ENCODE measurements around the gene MAPK8IP1. TPM values are rescaled to one million over a fixed set of nuclear protein-coding genes. Genes with fewer than 3 reads are reported as not detected.

MAPK8IP1 gene
- total RNA-seq, 1 experiment from 2014 or later, result 24.0 TPM

- DNase-seq (ENCODE audit: low spot score), result no peak
These were observed 40.5 kb downstream of the MAPK8IP1 start for GRCh38 chr11:45926001-45926401.

- no peak for DNase-seq (ENCODE audit: low spot score)
These were observed 41.3 kb downstream of the MAPK8IP1 start for GRCh38 chr11:45926536-45927331.

- DNase-seq (ENCODE audit: low spot score), result no peak
These were observed 41.9 kb downstream of the MAPK8IP1 start for GRCh38 chr11:45927332-45927683.

DNA sequence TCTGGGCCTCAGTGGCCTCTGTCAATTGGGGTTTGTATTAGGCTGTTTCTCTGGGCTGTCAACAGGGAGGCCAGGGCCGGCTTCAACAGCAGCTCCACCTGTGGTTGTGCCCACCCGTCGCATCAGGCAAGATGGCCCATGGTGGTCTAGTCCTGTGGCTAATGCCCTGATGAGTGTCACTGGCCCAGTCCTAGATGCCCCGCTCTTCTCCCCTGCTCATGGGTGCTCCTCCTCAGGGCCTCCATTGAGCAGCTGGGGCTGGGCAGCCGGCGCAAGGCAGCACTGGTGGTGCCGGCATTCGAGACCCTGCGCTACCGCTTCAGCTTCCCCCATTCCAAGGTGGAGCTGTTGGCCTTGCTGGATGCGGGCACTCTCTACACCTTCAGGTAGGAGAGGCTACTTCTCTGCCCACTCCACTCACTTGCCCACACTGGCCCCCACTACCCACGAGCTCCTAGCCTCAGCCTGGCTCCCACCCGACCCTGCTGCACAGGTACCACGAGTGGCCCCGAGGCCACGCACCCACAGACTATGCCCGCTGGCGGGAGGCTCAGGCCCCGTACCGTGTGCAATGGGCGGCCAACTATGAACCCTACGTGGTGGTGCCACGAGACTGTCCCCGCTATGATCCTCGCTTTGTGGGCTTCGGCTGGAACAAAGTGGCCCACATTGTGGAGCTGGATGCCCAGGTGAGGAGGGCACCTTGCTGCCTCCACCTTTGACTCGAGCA lies 42.4 kb downstream of the MAPK8IP1 start:
- no peak for DNase-seq (ENCODE audit: low spot score)

DNA sequence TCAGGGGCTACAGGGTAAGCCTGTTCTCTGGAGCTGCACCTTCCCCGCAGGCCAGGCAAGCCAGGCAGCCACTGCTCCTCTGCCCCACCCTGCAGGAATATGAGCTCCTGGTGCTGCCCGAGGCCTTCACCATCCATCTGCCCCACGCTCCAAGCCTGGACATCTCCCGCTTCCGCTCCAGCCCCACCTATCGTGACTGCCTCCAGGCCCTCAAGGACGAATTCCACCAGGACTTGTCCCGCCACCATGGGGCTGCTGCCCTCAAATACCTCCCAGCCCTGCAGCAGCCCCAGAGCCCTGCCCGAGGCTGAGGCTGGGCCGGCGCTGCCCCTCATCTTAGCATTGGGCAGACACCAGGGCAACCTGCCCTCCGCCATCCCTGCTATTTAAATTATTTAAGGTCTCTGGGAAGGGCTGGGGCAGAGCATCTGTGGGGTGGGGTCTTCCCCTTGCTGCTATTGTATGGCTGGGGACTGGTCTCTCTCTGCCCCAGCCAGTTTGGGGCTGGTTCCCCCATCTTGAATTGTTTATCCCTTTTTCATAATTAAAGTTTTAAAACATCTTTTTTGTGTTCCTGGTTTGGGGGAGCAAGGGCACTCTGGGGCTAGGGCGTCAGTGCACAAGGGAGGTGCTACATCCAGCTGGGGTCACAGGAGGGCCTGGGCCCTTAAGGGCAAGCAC lies 43.2 kb downstream of the MAPK8IP1 start:
- no peak for DNase-seq (ENCODE audit: low spot score)

DNA sequence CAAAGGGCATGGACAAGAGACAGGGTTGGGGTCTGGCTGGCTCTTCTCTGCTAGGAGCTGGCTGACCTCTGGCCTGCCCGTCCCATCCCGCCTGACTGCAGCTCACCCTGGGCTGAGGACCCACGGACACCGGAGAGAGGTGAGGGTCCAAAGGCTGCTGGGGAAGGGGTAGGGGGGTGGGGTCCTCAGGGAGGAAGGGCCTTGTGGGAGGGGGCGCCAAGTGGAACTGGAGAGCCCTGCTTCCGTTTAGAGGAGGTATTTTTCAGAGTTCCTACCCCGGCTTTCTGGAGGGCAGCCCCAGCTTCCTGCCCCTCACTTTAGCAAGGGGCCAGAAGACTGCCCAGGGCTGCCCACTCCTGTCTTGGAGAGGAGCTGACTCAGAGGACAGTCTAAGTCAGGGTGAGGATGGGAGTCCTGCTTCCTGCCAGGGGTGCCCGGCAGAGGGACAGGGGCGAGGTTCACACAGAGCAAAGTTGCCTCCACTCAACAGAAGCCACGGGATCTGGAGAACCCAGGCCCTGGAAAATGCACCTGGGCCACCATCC lies 44.1 kb downstream of the MAPK8IP1 start:
- peak; percentile 48 for DNase-seq (ENCODE audit: low spot score)

DNA sequence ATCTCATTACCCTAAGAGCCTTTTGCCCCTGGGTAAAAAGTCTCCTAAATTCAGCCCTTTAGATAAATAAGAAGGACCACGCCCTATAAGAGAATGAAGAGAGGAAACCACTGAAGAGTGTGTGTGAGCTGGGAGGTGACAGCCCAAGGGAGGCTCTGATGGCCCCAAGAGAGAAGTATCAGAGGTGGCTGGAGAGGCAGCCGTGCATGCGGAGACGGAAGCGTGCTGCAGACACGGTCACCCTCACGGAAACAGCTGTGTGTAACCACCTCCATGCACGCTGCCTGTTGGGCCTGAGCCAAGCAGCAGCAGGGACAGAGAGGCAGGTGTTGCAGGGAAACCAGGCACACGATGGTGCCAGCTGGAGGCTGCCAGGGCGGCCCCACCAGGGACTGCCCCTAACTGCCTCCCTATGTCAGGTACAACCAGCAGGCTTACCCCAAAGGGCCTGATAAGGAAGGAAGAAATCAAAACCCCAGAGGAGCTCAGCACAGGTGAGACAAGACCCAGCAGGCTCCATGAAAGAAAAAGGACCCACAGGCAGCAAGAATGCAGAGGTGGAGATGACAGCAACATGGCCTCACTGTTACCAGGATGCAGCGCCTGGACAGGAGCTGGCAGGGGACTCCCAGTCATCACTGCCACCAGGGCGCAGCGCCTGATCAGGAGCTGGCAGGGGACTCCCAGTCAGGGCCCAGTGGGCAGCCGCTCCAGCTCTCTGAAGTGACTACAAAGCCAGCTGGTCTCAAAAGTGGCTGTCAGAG lies 44.8 kb downstream of the MAPK8IP1 start:
- no peak for DNase-seq (ENCODE audit: low spot score)

DNA sequence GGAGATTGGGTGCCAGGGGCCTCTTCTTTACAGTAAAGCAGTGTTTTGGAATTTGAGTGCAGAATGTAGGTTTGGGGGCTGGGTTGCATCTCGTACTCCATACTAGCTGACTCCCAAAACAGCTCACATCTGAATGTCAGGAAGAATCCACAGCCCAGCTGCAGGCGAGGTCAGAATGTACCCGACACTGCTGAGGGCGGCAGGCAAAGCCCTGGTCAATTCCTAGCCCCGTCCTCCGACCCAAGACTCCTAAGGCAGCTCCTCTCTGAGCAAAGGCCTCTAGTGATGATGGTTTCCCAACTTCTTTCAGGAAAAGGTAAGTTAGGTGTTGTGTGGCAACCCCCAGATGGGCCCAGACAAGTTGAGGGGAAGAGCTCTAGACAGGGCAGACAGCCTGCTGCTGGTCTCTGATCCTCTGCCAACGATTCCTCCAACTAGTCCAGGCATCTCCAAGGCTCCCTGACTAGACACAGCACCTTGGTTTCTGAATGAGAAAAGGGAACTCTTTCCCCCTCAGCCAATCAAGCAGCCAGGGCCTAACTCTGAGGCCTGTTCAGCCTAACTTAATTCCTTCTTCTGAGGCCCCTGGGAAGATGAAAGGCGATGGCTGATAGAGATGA lies 45.6 kb downstream of the MAPK8IP1 start:
- DNase-seq (ENCODE audit: low spot score), result no peak

DNA sequence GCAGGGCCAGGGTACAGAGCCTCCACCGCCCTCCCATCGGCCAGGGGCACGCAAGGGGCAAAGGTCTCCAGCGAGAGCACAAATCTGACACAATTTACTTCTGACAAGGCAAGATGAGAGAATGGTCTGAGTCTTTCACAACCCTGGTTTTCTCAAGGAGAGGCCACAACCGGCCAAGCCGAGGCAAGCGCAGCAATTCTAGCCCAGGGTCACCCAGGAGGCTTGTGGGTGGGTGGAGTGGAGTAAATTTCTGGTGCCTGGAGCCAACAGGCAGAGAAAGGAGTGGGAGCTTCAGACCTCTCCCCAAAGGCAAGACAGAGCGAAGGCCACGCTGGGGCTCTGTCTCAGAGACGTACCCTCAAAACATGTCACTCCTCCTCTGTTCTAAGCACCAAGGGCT lies 46.3 kb downstream of the MAPK8IP1 start:
- DNase-seq (ENCODE audit: low spot score), result no peak

GRCh38 chr11:45932217-45932616 lies 46.8 kb downstream of the MAPK8IP1 start:
- no peak for DNase-seq (ENCODE audit: low spot score)

DNA sequence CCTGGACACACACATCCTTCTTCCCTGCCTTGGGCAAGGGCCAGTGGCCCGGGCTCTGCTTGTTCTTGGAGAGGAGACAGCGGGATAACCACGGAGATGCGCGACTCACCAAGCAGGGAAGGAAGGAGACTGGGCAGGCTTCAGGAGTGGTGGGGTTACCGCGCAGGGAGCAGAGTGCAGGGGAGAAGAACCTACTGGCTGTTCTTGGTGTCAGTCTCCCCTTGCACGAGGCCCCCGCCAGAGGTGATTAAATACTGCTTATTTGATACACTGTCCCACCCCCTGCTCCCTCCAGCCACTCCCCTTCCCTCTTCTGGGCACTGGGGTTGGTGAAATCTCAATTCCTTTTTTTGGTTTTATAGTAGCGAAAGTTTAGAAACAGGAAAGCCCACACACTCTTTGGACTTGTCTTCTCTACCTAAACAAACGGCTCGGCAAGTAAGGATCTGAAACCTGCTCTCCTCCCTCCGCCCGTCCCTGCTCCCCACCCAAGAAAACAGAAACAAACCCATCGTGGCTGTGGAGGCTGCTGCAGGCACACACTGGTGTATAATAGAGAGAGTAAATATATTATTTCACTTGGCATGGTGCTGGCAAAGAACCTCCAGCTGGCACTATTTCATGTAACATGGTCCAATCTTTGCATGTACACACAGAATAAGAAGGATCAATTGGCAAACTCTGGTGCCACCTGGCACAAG lies 47.8 kb downstream of the MAPK8IP1 start:
- peak; percentile 23 for DNase-seq (ENCODE audit: low spot score)

GRCh38 chr11:45933846-45934579 lies 48.6 kb downstream of the MAPK8IP1 start:
- no peak for DNase-seq (ENCODE audit: low spot score)

DNA sequence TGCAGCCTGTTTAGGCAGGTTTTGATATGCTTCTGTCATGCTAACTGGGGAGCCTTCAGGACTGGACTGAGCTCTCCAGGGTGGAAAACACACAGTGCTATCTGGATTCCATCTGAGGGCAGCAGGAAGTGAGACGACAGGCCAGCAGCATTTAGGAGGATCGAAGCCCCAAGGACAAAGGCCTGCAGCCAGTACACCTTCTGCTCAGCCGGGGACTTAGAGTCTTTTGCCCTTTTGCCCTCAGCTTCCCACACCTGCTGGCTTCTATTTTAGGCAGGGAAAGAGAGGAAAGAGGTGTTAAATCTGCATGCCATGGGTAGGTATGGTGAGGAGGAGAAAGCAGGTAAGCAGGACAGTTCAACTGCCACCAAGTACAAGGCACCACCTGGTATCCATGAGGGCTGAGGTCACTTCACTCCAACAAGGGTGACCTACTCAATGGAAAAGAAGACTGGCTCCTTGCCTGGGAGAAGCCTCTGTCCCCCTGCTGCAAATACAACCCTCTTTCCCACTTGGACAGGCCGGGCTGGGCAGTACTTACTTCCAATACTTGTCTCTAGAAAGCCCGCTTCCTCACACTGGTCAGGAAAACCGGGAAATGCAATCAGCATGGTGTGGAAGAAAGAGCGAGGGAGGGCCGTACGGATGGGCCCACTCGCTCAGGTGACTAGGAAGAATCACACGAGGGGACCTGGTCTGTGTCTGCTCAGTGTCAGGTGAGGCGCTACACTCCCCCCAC lies 49.3 kb downstream of the MAPK8IP1 start:
- no peak for DNase-seq (ENCODE audit: low spot score)

DNA sequence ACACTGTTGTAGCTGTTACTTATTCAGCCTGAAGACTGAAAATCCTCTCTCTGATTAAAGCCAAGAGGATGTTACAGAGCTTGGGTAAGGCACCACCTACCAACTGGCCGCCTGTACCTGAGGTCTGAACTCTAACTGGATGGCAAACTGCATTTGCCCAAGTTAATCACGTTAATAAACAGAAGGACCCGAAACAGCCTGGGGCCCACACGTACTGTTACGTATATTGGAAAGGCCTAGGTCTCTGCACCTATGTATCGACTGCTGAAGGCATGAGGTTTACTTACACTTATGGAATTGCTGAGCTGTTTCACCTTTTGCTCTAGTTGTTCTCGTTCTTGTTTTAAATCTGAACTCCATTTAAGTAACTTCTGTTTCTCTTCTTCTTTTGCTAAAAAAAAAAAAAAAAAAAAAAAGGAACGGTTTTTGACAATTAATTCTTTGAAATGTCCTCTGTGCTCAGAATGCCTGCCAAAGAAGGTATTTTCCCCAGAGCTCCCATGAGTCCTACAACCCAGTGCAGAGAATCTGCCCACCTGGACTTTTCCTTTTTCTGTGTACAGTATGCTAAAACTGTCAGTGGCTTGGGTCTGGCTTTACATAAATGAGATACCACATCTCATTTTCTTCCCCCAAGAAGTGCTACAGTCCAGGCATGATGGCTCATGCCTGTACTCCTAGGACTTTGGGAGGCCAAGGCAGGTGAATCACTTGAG lies 50.1 kb downstream of the MAPK8IP1 start:
- no peak for DNase-seq (ENCODE audit: low spot score)

GRCh38 chr11:45936511-45937054 lies 51.1 kb downstream of the MAPK8IP1 start:
- no peak for DNase-seq (ENCODE audit: low spot score)

GRCh38 chr11:45937916-45938315 lies 52.5 kb downstream of the MAPK8IP1 start:
- DNase-seq (ENCODE audit: low spot score), result no peak

GRCh38 chr11:45939836-45940235 lies 54.4 kb downstream of the MAPK8IP1 start:
- DNase-seq (ENCODE audit: low spot score), result no peak

- DNase-seq (ENCODE audit: low spot score), result no peak
These were observed 55.8 kb downstream of the MAPK8IP1 start for GRCh38 chr11:45941285-45941684.

Data from A172 (cell line).